Measurements from ENCODE around the gene GPC5. TPM values are rescaled to one million over a fixed set of nuclear protein-coding genes. Genes with fewer than 3 reads are reported as not detected.

GPC5 gene
- total and polyA plus RNA-seq, 2 of the 8 experiments (the other 6 are each of a cell fraction or from before 2014, with no cell fraction given) = 0.20 to 0.39 TPM

GRCh38 chr13:92535222-92536006, 1137.0 kb downstream of the GPC5 start (continued):
- TF ChIP-seq CHD7 (IDR thresholded peaks at IDR 0.05; ENCODE audit: insufficient replicate concordance, low read length) = no peak

Measured in H1 (cell line).